Measurements from ENCODE around the gene EPHA1.

The EPHA1 gene

DNA sequence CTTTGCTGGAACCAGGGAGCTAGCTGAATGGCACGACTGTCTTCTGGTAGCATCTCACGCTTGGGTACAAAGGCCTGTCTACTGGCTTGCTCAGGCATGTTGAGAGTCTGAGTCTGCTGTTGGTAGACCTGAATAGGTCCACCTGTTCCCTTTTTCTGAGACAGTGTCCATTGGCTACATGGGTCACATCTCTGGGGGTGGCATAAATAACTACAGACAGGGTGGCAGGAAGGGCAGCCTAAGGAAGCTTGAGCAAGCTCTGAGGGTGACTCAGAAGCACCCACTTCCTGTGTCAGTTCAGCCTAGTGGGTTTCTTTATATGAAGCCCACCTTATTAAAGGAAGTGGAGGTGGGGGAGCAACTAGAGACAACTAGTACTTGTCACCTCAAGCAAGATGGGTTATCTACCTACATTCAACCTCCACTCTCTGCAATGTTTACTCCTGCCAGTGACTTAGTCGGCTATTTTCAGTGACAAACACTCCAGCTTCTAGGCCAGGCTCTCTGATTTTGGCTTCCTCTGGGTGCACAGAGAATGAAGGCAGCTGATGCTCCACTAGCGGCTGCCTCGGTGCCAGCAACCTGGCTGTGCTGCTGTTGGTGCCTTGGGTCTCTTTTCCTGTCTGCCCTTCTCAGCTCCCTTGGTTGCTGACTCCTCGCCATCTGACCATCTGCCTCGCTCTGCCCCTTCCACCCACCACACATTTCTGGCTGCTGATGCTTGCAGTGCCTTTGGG is 33.2 kb downstream of the EPHA1 start:
- in situ Hi-C loops (cut with HindIII; ENCODE audit: low sequenced_read_pairs) = no loop called here

DNA sequence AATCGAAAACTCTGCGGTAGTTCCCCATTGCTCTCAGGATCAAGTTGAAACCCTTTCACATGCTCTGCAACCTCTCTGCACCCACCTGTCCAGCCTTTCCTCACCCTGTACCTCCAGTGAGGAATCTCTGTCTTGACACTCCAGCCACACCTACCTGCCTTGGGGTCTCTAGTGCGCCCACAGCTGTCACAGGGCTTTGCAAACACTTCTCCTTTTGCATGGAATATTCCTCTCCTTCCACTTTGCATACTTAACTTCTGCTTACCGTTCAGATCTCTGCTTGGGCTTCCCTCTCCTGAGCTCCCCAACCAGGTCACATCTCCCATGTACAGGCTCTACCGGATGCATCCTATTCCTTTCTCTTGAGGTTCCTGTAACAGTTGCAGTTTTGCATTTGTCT is 34.1 kb downstream of the EPHA1 start:
- in situ Hi-C loops (cut with HindIII; ENCODE audit: low sequenced_read_pairs) = no loop called here

DNA sequence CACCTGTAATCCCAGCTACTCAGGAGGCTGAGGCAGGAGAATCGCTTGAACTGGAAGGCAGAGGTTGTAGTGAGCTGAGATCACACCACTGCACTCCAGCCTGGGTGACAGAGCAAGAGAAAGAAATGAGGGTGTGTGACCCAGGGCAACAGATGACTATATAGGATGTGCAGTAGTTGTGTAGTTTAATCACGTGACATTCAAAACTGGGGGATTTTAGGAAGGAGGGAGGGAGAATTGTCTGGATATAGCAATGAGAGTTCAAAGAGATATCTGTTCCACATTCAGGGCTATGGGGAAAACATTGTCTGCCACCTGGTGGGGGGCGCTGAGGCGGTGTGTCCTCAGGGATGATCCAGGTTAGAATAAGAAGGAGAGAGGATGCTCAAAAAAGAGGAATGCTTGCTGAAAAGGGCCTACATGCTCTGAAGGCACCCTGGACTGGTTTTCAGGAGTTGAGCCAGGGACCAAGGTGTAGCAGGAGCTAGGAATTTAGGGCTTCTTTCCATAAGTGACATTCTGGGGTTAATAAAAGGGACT is 35.3 kb downstream of the EPHA1 start:
- in situ Hi-C loops (cut with HindIII; ENCODE audit: low sequenced_read_pairs) = no loop called here

DNA sequence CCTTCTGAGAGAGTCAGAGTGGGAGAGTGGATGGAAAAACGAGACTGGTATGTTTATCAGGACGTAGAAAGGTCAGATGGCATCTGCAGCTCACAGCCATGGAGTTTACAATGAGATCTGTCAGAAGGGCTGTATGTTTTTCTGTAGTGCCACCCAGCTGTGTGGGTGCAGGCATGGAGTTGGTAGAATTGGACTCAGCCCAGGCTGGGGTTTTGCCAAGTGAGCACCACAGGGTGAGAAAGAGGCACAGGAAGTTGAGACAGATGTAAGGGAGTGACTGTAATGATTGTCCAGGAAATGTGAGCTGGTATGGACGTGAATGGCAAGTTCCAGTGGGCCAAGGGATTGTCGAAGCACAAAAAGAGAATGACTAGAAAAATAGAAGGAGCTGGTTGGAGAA is 36.6 kb downstream of the EPHA1 start:
- in situ Hi-C loops (cut with HindIII; ENCODE audit: low sequenced_read_pairs) = no loop called here

DNA sequence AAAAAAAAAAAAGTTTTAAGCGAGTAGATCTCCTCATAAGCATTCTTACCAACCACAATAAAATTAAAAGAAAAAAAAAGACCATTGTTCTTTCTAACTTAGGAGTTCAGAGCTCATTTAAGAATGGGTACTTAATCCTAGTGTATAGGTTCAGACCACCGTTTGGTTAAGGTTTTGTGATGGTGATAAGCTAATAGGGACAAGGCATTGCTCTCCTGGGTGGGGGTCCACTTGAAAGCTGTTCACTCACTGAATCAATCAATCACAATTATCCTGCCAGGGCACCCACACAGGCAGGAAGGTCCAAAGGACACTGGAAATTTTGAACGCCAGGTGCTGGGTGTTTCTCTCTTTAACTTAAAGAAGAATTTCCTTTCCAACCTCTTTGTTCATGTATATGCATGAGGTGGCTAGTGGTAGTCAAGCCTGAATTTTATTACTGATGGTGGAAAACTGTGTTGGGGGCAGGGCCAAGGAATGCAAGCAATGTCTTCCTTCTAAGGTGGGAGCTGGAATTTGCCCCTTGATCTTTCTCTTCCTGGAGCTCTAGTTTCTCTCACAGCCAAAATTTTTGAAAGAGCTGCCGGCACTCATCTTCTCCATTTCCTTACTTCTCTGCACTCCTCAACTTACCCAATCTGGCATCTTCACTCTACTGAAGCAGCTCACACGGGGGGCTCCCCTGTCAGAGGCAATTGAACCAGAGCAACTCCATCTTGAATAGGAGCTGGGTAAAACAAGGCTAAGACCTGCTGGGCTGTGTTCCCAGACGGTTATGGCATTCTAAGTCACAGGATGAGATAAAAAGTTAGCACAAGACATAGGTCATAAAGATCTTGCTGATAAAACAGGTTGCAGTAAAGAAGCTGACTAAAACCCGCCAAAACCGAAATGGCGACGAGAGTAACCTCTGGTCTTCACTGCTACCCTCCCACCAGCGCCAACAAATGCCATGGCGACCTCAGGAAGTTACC is 38.7 kb downstream of the EPHA1 start:
- in situ Hi-C loops (cut with HindIII; ENCODE audit: low sequenced_read_pairs) = no loop called here

DNA sequence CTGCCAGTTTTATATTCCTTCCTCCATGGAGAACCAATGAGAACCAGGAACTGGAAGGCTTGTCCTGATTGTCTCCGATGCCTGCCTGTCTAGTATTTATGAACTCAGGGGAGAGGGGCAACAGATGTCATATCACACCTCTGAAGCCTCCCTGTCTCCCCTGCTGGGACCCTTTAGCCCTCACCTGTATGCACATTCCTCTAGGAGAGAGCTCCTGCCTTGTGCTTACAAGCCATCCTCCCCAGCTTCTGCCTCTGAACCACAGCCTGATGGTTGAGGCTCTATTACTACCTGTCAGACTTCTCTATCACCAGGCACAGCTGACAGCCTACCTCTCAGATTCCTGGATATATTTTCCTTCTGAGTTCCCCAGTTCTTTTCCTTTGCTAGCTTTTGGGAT is 40.3 kb downstream of the EPHA1 start:
- in situ Hi-C loops (cut with HindIII; ENCODE audit: low sequenced_read_pairs) = no loop called here

DNA sequence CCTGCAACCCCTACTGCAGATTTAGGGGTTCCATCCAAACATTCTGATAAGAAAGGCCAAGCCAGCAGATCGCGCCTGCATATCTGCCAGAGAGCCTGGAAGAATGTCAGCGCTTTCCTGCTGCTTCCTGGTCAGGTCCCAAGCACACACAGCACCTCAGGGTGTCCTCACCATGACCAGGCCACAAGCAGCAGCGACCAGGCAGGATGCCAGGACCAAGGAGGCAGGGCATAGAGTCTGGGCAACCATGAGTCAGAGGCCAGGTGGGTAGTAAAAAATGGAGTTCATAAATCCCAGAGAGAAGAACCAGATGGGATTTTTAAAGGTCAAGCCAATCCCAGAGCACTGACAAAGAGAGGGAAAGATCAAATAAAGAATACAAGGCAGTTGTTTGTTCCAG is 40.7 kb downstream of the EPHA1 start:
- in situ Hi-C loops (cut with HindIII; ENCODE audit: low sequenced_read_pairs) = no loop called here

DNA sequence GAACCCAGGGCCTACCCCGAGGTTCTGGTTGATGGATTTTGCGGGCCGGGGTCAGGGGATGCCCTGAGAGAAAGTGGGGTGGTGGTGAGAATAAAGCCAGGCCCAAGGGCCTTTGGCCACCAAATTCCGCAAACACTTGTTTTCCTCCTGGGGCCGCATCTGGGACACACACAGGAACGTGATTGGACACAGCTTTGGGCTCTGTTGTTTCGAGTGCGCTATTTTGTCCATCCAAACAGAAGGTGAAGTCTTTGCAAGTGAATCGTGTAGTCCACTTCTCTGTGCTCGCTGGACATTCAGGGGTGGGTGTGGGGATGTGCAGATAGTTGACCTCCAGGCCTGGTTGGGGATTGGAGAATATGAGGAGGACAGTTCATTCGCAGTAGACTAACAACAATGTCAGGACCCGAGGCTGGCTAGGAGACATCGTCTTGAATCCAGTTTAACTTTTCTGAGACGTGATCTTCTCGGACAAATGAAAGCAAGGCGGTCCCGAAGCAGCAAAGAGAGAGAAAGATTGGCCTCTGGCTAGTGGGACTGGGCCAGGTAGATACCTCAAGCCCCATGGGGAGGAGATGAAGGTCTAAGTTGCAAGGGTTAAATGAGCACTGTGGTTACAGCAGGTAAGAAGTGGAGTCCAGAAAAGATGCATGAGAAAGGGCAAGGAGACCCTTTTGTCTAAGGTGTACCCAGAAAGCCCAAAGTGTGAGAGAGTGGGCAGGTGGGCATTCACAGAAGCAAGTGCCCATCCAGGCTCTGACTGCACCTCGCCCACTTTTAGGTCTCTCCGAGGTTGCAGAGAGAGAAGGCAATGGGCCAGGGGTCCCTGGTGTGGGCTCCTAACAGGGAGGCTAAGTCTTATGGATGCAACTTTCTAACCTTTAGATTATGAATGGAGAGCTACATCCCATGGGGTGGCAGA is 45.4 kb downstream of the EPHA1 start:
- in situ Hi-C loops (cut with HindIII; ENCODE audit: low sequenced_read_pairs) = no loop called here

DNA sequence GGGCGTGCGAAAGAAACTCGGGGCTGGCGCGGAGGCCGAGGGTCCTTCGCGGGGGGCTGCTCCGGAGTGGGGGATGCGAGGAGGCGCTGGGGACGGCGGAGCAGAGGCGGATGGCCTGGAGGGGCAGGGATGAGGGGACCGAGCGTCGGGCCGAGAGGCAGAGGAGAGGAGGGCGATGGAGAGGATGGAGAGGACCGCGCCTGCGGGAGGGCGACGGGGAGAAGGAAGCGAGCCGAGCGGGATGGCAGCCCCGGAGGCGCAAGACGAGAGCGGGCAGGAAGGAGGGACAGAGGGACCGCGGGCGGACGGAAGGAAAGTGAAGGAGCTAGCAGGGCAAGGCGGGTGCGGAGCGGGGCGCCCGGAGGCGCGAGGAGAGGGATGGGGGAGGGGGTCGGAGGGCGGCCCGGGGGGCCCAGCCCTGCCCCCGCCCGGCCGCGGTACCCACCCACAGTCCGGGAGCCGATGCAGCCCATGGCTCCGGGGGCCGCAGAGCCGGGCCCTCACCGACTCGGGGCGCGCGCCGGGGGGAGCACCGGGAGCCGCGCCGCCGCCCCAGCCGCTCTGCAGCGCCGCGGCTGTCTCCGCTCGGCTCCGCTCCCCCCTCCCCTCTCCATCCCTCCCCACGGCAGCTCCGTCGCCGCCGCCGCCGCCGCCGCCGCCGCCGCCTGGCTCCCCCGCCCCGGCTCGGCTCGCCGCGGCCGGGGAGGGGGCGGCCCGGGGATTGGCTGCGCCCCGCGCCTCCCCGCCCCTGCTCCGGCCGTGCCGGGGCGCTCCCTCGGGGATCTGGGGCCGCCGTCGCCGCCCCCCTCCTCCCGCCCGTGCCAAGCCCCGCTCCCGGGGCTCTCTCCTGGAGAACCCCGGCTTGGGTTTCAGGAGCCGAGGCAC is 46.3 kb downstream of the EPHA1 start, which contains the start of gene FAM131B:
Gene FAM131B (minus strand): TSS at position 583 of the 885 bp plus-strand sequence. CDS start 110 bp downstream, at position 473.
- in situ Hi-C loops (cut with HindIII; ENCODE audit: low sequenced_read_pairs) = no loop called here

DNA sequence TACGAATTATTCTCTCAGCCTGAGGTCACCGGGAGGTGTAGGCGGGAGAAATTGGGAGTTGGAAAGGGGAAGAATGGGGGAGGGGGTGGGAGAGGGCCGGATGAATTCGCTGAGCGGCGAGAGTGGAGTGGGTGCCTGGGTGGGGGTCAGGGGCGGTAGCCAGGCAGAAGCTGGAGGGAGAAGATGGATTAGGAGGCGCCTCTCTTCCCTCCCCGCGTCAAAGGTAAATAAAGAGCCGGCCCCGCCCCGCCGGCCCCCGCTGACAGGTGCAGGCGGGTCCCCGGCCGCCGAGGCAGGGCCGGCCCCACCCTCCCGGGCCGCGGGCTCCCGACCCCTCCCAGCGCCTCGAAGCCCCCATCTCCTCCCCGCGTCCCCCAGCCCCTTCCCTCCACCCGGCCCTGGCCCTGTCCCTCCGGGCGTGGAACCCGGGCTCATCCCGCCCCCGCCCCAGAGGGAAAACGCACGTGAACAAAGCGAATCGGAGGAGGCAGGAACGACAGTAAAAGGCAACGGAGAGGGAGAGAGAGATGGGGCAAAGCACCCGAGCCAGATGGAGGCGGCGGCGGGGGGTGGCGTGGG is 47.0 kb downstream of the EPHA1 start:
- in situ Hi-C loops (cut with HindIII; ENCODE audit: low sequenced_read_pairs) = no loop called here

DNA sequence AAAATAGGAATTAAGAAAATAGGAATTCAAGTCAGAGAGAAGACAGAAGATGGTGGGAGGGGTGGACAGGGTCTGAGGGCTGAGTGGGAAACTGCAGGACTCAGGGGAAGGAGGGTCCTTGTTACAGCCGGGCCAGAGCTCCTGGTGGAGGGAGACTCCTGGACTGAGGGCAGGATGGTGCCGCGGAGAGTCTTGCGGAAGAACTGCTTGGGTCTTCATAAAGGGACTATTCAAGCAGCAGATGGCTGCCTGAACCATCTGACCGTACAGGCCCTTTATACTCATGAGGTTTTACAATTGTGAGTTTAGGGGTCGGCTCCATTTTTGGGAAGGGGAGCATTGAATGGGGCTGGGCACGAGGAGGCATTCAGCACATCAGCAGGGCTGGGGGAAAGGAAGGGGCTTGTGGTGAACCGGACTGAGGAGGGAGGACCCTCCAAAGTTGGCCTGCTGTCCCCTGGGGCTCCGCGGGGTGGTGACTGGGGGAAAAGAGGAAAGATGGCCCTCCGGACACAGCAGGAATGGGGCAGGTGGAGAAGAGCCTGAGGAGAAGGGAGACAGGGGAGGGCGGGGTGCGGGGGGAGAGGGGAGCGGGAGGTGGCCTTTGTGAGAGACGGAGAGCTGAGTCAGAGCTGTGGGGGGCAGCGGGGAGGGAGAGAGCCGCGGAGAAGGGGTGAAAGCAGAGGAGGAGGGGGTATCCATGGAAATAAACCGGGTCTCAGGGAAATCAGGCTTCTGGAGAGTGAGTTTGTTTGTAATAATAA is 47.7 kb downstream of the EPHA1 start:
- in situ Hi-C loops (cut with HindIII; ENCODE audit: low sequenced_read_pairs) = no loop called here

DNA sequence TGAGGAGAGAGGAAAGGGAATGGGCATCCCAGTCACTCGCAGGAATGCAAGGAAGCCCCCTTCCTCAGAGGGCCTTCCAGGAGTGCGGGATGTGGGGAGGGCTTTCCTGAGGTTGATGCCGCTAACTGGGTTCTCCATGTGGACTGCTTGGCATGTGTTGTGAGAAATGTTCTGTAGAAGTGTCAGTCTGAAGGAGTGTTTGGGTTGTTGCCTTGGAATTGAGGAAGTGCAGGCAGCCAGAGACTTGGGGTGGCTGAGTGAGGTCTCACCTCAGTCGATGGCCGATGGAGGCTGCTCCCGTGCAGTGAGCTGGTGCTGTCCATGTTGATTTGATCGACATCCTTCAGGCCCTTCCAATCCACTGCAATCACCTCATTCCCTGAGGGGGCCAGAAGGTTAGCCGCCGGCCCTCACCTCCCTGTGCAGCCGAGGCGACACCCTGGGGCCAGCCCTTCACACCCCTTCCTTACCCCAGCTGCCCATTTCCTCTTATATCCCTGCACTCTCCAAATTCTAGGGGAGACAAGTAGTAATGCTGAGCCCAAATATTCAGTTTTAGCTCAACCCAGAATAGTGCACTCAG is 48.8 kb downstream of the EPHA1 start:
- in situ Hi-C loops (cut with HindIII; ENCODE audit: low sequenced_read_pairs) = no loop called here

DNA sequence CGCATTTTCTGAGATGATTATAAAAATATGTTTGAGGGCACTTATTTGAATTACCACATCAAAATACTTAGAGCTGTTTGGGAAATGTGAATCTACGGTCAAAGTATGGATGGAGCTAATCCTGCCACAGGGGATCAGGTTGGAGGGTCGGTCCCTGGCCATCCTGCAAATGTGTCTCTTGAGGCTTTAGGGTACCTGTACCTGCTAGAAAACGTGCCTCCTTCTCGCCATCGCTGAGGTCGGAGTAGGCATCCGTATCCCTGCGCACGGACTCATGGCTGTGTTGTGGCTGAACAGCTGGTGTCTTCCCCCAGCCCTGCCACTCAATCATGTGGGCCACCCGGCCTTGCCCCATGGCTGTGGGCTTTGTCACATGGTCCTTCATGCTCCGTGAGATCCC is 50.0 kb downstream of the EPHA1 start:
- in situ Hi-C loops (cut with HindIII; ENCODE audit: low sequenced_read_pairs) = no loop called here

DNA sequence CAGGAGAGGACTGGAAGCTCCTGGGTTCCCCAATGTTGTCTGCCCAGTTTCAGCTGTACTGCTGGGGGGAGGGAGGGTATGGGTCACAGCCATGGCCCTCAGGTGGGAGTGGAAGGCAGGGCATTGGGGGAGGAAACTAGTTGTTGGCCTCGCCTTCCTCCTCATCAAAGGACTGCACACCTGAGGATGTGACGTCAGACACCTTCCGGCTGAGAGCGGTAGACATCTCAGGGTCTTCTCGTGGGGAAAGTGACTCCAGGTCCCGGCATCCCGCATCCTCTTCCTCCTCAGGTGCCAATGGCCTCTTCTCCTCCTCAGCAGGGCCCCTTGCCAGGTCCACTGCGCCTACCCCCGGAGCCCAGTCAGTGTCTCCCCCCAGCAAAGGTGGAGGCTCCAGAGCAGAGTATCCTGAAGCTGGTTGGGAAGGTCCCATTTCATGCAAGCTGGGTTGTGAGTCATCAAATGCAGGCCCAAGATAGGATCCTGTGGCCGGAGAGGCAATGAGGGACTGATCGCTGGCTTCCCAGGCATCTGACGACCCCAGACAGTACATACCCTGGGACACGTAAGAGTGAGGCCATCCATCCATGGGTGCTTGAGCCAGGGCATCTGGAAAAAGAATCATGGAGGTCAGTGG is 52.1 kb downstream of the EPHA1 start:
- in situ Hi-C loops (cut with HindIII; ENCODE audit: low sequenced_read_pairs) = no loop called here

DNA sequence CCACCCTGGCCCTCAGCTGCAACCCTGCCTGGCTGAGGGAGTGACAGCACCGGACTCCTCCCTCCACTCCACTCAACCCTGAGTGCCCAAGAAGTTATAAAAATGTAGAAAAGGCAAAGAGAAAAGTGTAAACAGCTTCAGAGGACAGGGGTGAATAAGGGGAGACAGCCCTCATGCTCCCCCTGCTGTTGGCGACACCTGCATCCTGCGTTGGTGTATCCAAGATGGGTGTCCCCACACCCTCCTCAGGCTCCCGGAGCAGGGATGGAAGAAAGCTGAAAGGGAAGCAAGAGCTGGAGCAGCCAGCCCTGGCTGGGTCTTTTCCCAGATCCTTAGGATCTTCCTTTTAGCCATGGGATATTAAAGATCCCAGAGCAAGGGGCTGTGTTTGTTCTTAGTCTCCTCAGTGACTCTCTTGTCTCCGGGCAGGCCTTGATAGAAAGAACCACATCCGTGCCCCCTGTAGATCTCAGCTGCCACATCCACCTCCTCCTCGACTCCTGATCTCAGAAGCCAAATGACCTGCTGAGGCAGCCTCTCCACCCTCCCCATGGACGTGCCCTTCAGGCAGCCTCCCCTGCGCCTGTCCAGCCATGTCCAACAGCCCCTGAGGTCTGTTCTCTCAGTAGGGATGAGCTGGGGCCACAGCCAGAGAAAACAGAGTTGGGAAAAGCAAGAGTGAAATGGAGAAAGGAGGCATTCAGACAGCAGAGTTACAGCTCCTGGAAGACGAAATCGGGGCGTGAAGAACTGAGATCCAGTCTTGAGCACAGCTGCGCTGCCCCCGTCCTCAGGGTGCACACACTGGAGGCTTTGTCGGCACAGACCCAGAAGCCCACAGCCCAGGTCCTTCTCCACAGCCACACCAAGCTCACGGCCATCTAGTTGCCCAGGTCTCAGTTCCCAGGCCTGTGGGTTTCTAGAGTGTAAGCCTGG is 52.9 kb downstream of the EPHA1 start:
- in situ Hi-C loops (cut with HindIII; ENCODE audit: low sequenced_read_pairs) = no loop called here

DNA sequence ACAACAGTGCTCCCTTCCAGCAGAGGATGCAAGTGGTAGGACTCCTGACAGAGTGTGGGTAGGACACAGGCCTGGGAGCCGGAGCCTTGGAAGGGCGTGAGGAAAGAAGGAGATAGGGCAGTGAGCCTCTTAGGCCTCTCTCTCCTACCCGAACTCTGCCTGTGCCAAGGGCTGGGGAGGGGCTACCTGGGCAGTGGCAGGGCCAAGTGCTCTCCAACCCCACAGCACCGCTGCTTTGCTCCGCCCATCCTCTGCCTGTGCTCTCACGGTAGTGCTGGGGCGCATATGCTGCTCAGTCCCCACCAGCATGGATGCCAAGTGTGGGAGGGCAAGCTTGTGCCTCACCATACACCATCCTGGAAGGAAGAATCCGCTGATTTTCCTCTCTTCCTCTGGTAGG is 53.7 kb downstream of the EPHA1 start:
- in situ Hi-C loops (cut with HindIII; ENCODE audit: low sequenced_read_pairs) = no loop called here

DNA sequence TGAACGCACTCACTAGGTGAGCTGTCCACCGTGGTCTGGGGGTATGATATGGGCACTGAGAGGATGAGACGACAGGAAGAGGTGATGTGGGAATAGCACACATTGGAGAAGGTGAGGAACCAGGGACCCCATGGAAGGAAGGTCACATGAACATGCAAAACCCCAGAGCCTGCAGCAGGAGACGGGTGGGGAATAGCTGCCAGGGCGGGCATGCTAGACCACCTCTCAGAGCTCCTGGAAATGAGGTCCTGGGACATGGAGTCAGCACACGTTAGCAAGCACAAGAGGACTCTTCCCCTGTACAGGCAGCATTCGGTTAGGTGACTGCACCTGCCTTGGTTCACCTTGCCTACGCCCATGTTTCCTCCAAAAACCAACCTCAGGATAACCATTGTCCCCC is 54.3 kb downstream of the EPHA1 start:
- in situ Hi-C loops (cut with HindIII; ENCODE audit: low sequenced_read_pairs) = no loop called here
